ENCODE results near the gene SLC25A23. TPM values are rescaled to one million over a fixed set of nuclear protein-coding genes. Genes with fewer than 3 reads are reported as not detected.

SLC25A23 gene
- total and polyA plus RNA-seq, 10 of the 15 experiments (the other 5 are each of a cell fraction or from before 2014, with no cell fraction given): 10.2 to 85.8 (median 50.0) TPM

DNA sequence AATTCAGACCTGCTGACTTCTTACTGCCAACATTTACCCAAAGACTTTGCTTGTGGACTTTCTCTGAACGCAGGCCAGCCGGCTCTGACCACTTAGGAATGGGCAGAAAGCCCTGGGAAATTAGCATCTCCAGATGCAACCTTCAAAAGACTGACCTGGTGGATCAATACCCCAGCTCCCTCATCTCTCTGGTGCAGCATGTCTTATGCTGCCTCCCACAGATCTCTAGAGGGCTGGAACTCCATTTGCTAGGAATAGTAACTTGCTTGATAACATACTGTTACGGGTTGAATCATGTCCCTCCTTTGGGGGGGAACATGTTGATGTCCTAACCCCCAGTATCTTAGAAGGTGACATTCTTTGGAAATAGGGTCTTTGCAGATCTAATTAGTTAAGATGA, 13.1 kb downstream of the SLC25A23 start:
- Histone ChIP-seq H3K27me3 (replicated peaks in 1 of 2; ENCODE audit: control insufficient read depth in 2 of 2, insufficient read depth in 2 of 2, low read length in 1 of 2) (no peaks in the 10 kb centered on the region), H2AFZ (ENCODE audit: control insufficient read depth, low read depth, low read length) (no peak overlapping the region), H3K4me2 (ENCODE audit: control insufficient read depth, insufficient read depth) (no peak overlapping the region), H3K79me2 (ENCODE audit: control insufficient read depth, insufficient read depth, low read length) (no peaks in the 10 kb centered on the region), H3K9ac (ENCODE audit: control insufficient read depth, insufficient read depth, low read length) (no peak overlapping the region), H3K27ac (ENCODE audit: control insufficient read depth, insufficient read depth) (no peak overlapping the region), H3K4me3 (no peak overlapping the region), H3K4me1 (ENCODE audit: control insufficient read depth, insufficient read depth, low read length) (no peaks in the 10 kb centered on the region), H4K20me1 (ENCODE audit: control insufficient read depth, insufficient read depth) (no peaks in the 10 kb centered on the region), H3K36me3 (ENCODE audit: control insufficient read depth in 2 of 2, insufficient read depth in 2 of 2, low read length in 1 of 2) (peaks cover 0 to 6% of the 10 kb centered on the region in 2 experiments; a peak in 2 of 4 replicates), H3K9me3 (replicated peaks; ENCODE audit: control insufficient read depth, insufficient read depth, low read length) (no peaks in the 10 kb centered on the region; the same call in 2 of the 3 replicates)
- FAIRE-seq: no peak
- RAD21 ChIA-PET (ENCODE audit: unreplicated experiment): no interaction called here
- DNase-seq (ENCODE audit: low read depth, low spot score): no peak
- BruUV-seq (replicated peaks): no TSS peak
- in situ Hi-C loops (cut with MboI): no loop called here
- SMC1A ChIA-PET (ENCODE audit: uncharacterized antibody, unreplicated experiment): no interaction called here
- no peak for ATAC-seq
- TF ChIP-seq BCL11A (IDR thresholded peaks at IDR 0.05; ENCODE audit: low read depth, low read length) (no peak), FOS (IDR thresholded peaks at IDR 0.05; ENCODE audit: borderline replicate concordance, extremely low read depth, insufficient read length) (no peak), MYB (IDR thresholded peaks at IDR 0.05; ENCODE audit: borderline replicate concordance, low read depth, low read length) (no peak), ETV6 (conservative IDR thresholded peaks at IDR 0.05 in 1 of 2, IDR thresholded peaks at IDR 0.05 in 1 of 2; ENCODE audit: borderline replicate concordance in 1 of 2, low read depth in 1 of 2) (no peak), BHLHE40 (IDR thresholded peaks at IDR 0.05; ENCODE audit: borderline replicate concordance in 1 of 2, low read depth in 2 of 2, low read length in 1 of 2) (no peak)
- CTCF ChIA-PET: no interaction called here
- POLR2A ChIA-PET: no interaction called here
- 97% methylated on average over 3 of the region's 3 CpGs for WGBS (ENCODE audit: insufficient coverage, insufficient replicate concordance, low lambda C conversion rate, missing lambda C conversion rate)
- intact Hi-C loops (cut with micrococcal nuclease; ENCODE audit: unreplicated experiment): no loop called here

DNA sequence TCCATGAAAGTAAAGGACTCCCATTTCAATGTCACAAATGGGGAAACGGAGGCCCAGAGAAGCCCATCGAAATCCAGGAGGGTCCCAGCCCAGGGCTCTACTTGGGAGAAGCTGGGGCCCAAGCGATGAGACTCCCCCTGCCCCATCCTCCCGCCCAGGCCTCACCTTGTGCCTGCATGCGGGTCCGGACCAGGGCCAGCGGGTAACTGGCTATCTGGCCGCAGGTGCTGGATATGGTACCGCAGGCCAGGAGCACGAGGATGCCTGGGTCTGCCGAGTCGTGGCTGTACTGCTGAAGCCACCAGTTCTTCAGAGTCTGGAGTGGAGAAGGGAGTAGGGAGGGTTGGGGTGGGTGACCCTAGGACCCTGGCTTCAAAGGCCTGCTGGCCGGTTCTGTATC, 15.6 kb downstream of the SLC25A23 start:
- FAIRE-seq: no peak
- intact Hi-C loops (cut with micrococcal nuclease; ENCODE audit: unreplicated experiment) (no loop called here), in situ Hi-C loops (cut with MboI) (no loop called here)
- RAD21 ChIA-PET (ENCODE audit: unreplicated experiment): no interaction called here
- Histone ChIP-seq H3K27ac (ENCODE audit: control insufficient read depth, insufficient read depth) (no peak overlapping the region), H3K36me3 (ENCODE audit: control insufficient read depth in 2 of 2, insufficient read depth in 2 of 2, low read length in 1 of 2) (peaks cover 0 to 3% of the 10 kb centered on the region in 2 experiments; a peak in 2 of 4 replicates), H3K79me2 (ENCODE audit: control insufficient read depth, insufficient read depth, low read length) (no peaks in the 10 kb centered on the region), H3K9ac (ENCODE audit: control insufficient read depth, insufficient read depth, low read length) (no peak overlapping the region), H2AFZ (ENCODE audit: control insufficient read depth, low read depth, low read length) (no peak overlapping the region), H3K9me3 (replicated peaks; ENCODE audit: control insufficient read depth, insufficient read depth, low read length) (no peaks in the 10 kb centered on the region; the same call in 2 of the 3 replicates), H3K4me3 (no peak overlapping the region), H3K27me3 (replicated peaks in 1 of 2; ENCODE audit: control insufficient read depth in 2 of 2, insufficient read depth in 2 of 2, low read length in 1 of 2) (no peaks in the 10 kb centered on the region), H3K4me1 (ENCODE audit: control insufficient read depth, insufficient read depth, low read length) (no peaks in the 10 kb centered on the region), H3K4me2 (ENCODE audit: control insufficient read depth, insufficient read depth) (no peak overlapping the region), H4K20me1 (ENCODE audit: control insufficient read depth, insufficient read depth) (no peaks in the 10 kb centered on the region)
- DNase-seq (ENCODE audit: low read depth, low spot score): no peak
- SMC1A ChIA-PET (ENCODE audit: uncharacterized antibody, unreplicated experiment): no interaction called here
- no TSS peak for BruUV-seq (replicated peaks)
- no peak for ATAC-seq
- POLR2A ChIA-PET: no interaction called here
- CTCF ChIA-PET: no interaction called here
- WGBS (ENCODE audit: insufficient coverage, insufficient replicate concordance, low lambda C conversion rate, missing lambda C conversion rate): 94% methylated on average over 12 of the region's 13 CpGs
- TF ChIP-seq NBN (IDR thresholded peaks at IDR 0.05): no peak
- no peak for TF ChIP-seq DPF2 (IDR thresholded peaks at IDR 0.05)
- TF ChIP-seq FOXM1 (IDR thresholded peaks at IDR 0.05; ENCODE audit: low read depth, low read length): no peak
- TF ChIP-seq SP1 (IDR thresholded peaks at IDR 0.05; ENCODE audit: low read depth, low read length): no peak
- TF ChIP-seq IRF4 (IDR thresholded peaks at IDR 0.05; ENCODE audit: low read depth, low read length): no peak
- no peak for TF ChIP-seq ZBTB4 (CRISPR knock-in tag; IDR thresholded peaks at IDR 0.05)
- TF ChIP-seq RAD21 (IDR thresholded peaks at IDR 0.05; ENCODE audit: insufficient read depth, low read depth, low read length): no peak
- no peak for TF ChIP-seq ATF7 (IDR thresholded peaks at IDR 0.05; ENCODE audit: low read depth)
- TF ChIP-seq TARDBP (IDR thresholded peaks at IDR 0.05; ENCODE audit: borderline replicate concordance): no peak
- no peak for TF ChIP-seq HDGF (IDR thresholded peaks at IDR 0.05)
